Mucosa of rectum (tissue), 2 donors: ENCODE data around the gene KCNE2.
A peak's percentile ranks its signal among the peaks of the same experiment; 100 is the strongest.

Experiments
- H3K27ac ChIP-seq, 2 donors: one replicate each; pipeline ENCODE4 v1.7.0; 2013; ENCODE audit warnings: inconsistent platforms in 2 of 2, low read depth in 2 of 2, low read length in 2 of 2
- H3K27me3 ChIP-seq, 2 donors: one replicate each; pipeline ENCODE4 v1.7.0; 2013; ENCODE audit warnings: low read length in 2 of 2; ENCODE audit not compliant: control insufficient read depth in 2 of 2, insufficient read depth in 2 of 2
- H3K36me3 ChIP-seq, 2 donors: one replicate each; pipeline ENCODE4 v1.7.0; 2013; ENCODE audit warnings: low read length in 2 of 2; ENCODE audit not compliant: control insufficient read depth in 2 of 2, insufficient read depth in 2 of 2
- H3K4me1 ChIP-seq, 2 donors: one replicate each; pipeline ENCODE4 v1.7.0; 2013; ENCODE audit warnings: low read length in 2 of 2, mild to moderate bottlenecking in 1 of 2; ENCODE audit not compliant: control insufficient read depth in 2 of 2, insufficient read depth in 2 of 2
- H3K4me3 ChIP-seq, 2 donors: one replicate each; pipeline ENCODE4 v1.7.0; 2013; ENCODE audit warnings: low read length in 2 of 2
- H3K9ac ChIP-seq, 2 donors: one replicate each; pipeline ENCODE4 v1.7.0; 2013; ENCODE audit warnings: low read length in 2 of 2, low read depth in 1 of 2, mild to moderate bottlenecking in 1 of 2
- H3K9me3 ChIP-seq, 2 donors: one replicate each; pipeline ENCODE4 v1.7.0; 2013; ENCODE audit warnings: low read length in 2 of 2; ENCODE audit not compliant: control insufficient read depth in 2 of 2
- donor health status: healthy.
- donor health status: Normal muscosa, but diverticular disease.

The KCNE2 gene

GRCh38 chr21:34363733-34364132 is at the start of gene KCNE2:
Gene KCNE2, plus strand, starts transcription at chr21:34364006. Its CDS starts 6,473 bp downstream, at chr21:34370479.
- H3K27me3 ChIP-seq, result no peaks in the 10 kb centered on the region
- no peaks in the 10 kb centered on the region for H3K9me3 ChIP-seq
- peaks cover 0 to 11% of the 10 kb centered on the region in 2 donors for H3K4me1 ChIP-seq
- H3K27ac ChIP-seq, result peak within 1 kb of the TSS in 1 of 2 donors; percentile 42
- no peaks in the 10 kb centered on the region for H3K36me3 ChIP-seq
- no peak within 1 kb of the TSS for H3K4me3 ChIP-seq
- no peak within 1 kb of the TSS for H3K9ac ChIP-seq

DNA sequence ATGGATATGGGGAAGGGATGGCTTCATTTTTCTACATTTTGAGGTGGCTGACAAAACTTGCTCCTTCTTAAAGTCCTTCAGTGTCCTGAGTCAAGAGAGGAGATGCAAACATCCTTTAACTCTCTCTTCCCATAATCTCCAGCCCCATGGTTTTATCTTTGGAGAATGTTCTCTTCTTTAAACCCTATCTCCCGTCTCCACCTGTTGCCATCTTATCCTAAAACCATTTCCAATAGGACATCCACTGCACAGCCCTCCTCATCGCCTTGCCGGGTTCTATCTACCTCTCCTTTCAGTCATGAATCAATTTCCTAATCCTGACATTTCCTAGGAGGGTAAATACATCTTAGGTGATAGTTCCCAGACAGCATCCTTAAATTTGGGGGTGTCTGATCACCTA is 44.2 kb upstream of the KCNE2 start:
- peaks cover 0 to 2% of the 10 kb centered on the region in 2 donors for H3K27me3 ChIP-seq
- no peaks in the 10 kb centered on the region for H3K36me3 ChIP-seq
- H3K9ac ChIP-seq, result no peak overlapping the region
- no peak overlapping the region for H3K4me3 ChIP-seq
- no peaks in the 10 kb centered on the region for H3K4me1 ChIP-seq
- H3K9me3 ChIP-seq, result no peaks in the 10 kb centered on the region
- H3K27ac ChIP-seq, result no peak overlapping the region

- H3K9me3 ChIP-seq, result no peaks in the 10 kb centered on the region
- no peak overlapping the region for H3K9ac ChIP-seq
- H3K27ac ChIP-seq, result no peak overlapping the region
- peaks cover 0 to 2% of the 10 kb centered on the region in 2 donors for H3K27me3 ChIP-seq
- H3K4me3 ChIP-seq, result no peak overlapping the region
- H3K36me3 ChIP-seq, result no peaks in the 10 kb centered on the region
- no peaks in the 10 kb centered on the region for H3K4me1 ChIP-seq
Observed at GRCh38 chr21:34320011-34320410, 43.8 kb upstream of the KCNE2 start.

DNA sequence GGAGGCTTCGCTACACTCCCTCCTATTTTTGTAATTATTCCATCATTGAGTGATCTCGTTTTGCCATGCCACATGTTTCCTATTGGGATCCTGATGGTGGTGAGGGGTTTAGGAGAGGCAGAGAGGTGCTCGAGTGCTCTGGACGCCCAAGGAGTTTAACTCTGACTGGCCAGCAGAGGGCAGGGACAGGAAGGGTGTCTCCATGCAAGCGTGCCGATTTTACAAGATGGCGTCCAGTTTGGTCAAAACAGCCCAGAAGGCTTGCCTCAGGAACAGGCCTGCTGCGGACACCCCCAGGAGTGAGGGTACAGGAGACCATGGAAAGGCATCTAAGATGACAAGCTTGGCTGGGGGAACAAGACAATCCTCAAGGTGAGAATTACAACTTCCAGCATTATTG is 33.8 kb upstream of the KCNE2 start:
- Histone ChIP-seq H3K36me3 (no peaks in the 10 kb centered on the region), H3K4me1 (no peaks in the 10 kb centered on the region), H3K27me3 (no peaks in the 10 kb centered on the region), H3K9ac (no peak overlapping the region), H3K4me3 (no peak overlapping the region), H3K9me3 (no peaks in the 10 kb centered on the region), H3K27ac (no peak overlapping the region)

GRCh38 chr21:34331726-34332125 is 32.1 kb upstream of the KCNE2 start:
- H3K27me3 ChIP-seq, result peaks cover 0 to 3% of the 10 kb centered on the region in 2 donors
- no peak overlapping the region for H3K27ac ChIP-seq
- no peaks in the 10 kb centered on the region for H3K36me3 ChIP-seq
- no peak overlapping the region for H3K4me3 ChIP-seq
- H3K4me1 ChIP-seq, result no peaks in the 10 kb centered on the region
- H3K9ac ChIP-seq, result no peak overlapping the region
- no peaks in the 10 kb centered on the region for H3K9me3 ChIP-seq

- no peak overlapping the region for H3K27ac ChIP-seq
- H3K9me3 ChIP-seq, result no peaks in the 10 kb centered on the region
- H3K4me3 ChIP-seq, result no peak overlapping the region
- H3K27me3 ChIP-seq, result peaks cover 0 to 3% of the 10 kb centered on the region in 2 donors
- no peaks in the 10 kb centered on the region for H3K36me3 ChIP-seq
- H3K4me1 ChIP-seq, result no peaks in the 10 kb centered on the region
- no peak overlapping the region for H3K9ac ChIP-seq
Observed at GRCh38 chr21:34332347-34332746, 31.5 kb upstream of the KCNE2 start.

DNA sequence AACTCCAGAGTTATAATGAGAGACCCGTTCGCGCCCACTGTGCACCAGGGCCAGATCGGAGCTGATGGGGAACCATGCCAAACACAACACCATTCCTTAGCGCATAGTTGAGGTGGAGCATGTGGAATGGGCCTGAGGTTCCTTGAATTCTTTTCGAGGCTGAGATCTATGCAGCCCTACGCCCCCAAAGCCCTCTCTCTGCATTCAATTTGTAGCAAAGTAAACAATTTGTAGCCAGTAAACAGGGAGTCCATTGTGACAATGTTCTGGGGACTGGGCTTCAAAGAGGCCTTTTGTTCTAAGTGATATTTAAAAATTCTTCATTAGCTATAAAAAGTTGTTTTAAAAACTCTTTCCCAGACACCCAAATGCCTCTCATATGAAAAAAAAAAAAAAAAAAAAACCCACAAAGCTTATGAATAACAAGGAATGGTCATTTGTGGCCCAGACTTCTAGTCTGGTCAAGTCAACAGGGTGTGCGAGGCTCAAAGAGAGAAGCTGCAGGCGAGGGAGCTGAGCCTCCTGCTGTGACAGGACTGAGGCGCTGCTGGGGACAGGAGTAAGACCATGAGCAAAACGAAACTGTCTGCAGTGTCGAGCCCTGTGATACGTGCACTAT is 30.6 kb upstream of the KCNE2 start:
- no peak overlapping the region for H3K9ac ChIP-seq
- H3K27ac ChIP-seq, result no peak overlapping the region

DNA sequence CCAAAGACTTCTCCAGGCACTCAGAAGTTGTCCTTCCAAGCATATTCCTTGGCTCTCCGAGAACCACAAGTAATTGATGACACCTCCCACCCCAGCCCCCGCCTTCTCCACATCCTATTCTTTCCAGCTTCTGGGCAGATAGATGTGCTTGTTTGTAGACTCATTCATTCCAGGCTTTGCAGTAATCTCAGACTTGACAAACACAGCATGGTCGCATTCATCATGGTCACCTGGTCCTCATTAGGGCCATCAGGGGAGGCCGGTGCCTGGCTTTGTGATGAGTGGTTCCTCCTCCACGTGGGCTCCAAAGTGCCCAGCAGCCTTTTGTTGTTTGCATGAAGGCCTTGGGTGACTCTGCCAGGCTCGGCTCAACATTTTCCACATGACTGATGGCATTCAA is 28.5 kb upstream of the KCNE2 start:
- Histone ChIP-seq H3K4me1 (no peaks in the 10 kb centered on the region), H3K36me3 (no peaks in the 10 kb centered on the region), H3K9me3 (no peaks in the 10 kb centered on the region), H3K9ac (no peak overlapping the region), H3K27me3 (peaks cover 0 to 3% of the 10 kb centered on the region in 2 donors), H3K4me3 (no peak overlapping the region), H3K27ac (no peak overlapping the region)

More for the DNA sequence above, 30.6 kb upstream of the KCNE2 start:
- Histone ChIP-seq H3K4me1 (no peaks in the 10 kb centered on the region), H3K9me3 (no peaks in the 10 kb centered on the region), H3K4me3 (no peak overlapping the region), H3K27me3 (peaks cover 0 to 3% of the 10 kb centered on the region in 2 donors), H3K36me3 (no peaks in the 10 kb centered on the region)

DNA sequence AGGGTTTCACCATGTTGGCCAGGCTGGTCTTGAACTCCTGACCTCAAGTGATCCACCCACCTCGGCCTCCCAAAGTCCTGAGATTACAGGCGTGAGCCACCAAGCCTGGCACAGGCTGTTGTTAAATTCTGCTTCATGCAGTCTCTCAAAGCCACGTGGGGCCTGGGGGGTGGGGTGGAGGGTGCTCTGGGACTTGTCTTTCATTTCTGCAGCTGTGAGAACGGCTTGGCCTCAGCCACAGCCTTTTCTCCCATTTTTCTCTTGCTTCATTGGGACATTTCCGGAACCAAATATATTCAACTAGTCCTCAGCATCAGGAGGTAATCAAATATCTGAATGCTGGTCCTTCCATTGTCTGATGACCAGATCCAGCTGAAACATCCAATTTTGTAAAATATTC is 27.6 kb upstream of the KCNE2 start:
- no peak overlapping the region for H3K27ac ChIP-seq
- H3K4me1 ChIP-seq, result no peaks in the 10 kb centered on the region
- no peaks in the 10 kb centered on the region for H3K36me3 ChIP-seq
- peaks cover 0 to 3% of the 10 kb centered on the region in 2 donors for H3K27me3 ChIP-seq
- H3K9me3 ChIP-seq, result no peaks in the 10 kb centered on the region
- H3K4me3 ChIP-seq, result no peak overlapping the region
- H3K9ac ChIP-seq, result no peak overlapping the region

DNA sequence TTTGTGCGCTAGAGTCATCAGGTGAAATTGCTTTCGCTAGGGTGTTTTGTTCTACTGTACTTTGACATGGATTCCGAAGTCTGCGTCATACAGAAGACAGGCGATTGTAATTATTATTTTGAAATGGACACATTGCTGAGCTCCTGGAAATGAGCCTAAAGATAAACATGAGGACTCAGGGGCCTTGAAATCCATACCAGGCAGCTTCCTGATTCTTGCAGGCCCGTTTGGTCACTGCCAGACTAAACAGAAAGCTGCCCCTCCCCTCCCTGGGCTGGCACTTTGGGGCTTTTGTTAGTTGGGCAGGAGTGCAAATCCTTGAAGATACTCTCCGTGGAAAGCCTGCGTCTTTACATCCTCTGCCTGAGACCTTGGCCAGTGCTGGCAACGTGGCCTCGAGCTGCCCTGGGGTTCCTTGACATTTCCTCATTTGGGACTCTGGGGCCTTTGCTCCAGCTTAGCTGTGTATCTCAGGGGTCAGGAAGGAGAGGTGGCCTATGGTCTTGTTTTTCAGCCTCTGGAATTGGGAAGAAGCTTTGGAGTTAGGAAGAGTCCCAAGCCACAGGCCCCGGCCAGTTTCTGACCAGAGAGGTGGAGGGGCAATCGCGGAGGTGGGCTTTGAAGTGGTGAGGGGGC is 26.9 kb upstream of the KCNE2 start:
- Histone ChIP-seq H3K27me3 (peaks cover 0 to 3% of the 10 kb centered on the region in 2 donors), H3K4me3 (no peak overlapping the region), H3K36me3 (no peaks in the 10 kb centered on the region), H3K9ac (no peak overlapping the region), H3K9me3 (no peaks in the 10 kb centered on the region), H3K4me1 (no peaks in the 10 kb centered on the region), H3K27ac (no peak overlapping the region)
